ENCODE results near the gene FADS2. TPM values are rescaled to one million over a fixed set of nuclear protein-coding genes. Genes with fewer than 3 reads are reported as not detected.

The FADS2 gene
- total and polyA plus RNA-seq, 9 of the 15 experiments (the other 6 are each of a cell fraction or from before 2014, with no cell fraction given) = 2.9 to 42.8 (median 16.2) TPM

DNA sequence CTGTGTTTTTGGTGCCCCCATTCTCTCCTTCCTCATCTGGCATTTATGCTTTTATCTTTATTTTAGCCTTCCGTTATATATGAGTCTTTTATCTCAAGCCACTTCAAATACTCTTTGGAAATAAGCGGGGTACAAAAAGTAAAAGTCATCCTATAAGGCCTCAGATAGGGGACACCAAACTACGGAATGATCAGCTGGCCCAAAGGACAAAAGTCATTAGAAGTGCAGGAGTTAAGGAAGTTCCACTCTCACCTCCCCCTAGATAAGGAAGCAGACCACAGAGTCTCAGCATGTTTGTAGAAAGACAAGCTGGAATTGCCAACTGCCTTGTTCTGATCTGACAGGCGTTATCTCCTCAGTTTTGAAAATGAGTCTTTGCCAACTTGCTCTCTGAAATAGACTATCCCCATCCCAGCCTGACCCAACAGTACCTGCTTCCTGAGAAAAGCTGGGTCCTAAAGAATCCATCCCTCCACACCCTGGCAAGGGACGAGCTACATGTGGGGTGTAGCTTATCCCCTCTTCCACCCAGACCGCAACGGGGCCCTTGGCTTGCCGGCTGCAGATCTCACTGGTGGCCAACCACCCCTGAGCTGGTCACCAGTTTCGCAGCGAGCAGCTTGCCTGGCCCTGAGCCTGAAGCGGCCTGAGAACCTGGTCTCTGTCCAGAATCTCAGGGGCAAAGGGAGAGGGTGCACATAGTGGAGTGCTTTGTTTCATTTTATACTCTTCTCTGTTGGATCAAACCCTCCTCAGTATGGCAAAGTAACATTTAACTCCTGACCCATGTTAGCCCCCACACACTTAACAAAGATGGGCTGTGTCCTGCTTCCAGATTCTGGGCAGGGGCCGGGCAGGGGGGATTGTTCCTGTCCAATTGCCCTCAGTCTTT lies 13.8 kb downstream of the FADS2 start (continued):
- TF ChIP-seq PCBP1 (IDR thresholded peaks at IDR 0.05; ENCODE audit: low read depth, low read length, poor library complexity, severe bottlenecking) = no peak
- TF ChIP-seq SNIP1 (IDR thresholded peaks at IDR 0.05; ENCODE audit: low read depth) = no peak
- peak; percentile 90 for TF ChIP-seq HDAC3 (IDR thresholded peaks at IDR 0.05; ENCODE audit: borderline replicate concordance, partially characterized antibody)
- TF ChIP-seq ZNF354B (CRISPR knock-in tag; IDR thresholded peaks at IDR 0.05) = no peak
- TF ChIP-seq CBX5 (IDR thresholded peaks at IDR 0.05; ENCODE audit: borderline replicate concordance, low read depth) = no peak
- TF ChIP-seq HNRNPL (IDR thresholded peaks at IDR 0.05; ENCODE audit: low read depth, low read length) = no peak; the same call in 1 of the 2 replicates
- TF ChIP-seq GTF2A2 (tag; IDR thresholded peaks at IDR 0.05) = no peak
- TF ChIP-seq LEF1 (IDR thresholded peaks at IDR 0.05) = peak; percentile 96
- peak in 1 of 2 experiments; percentile 91; a peak in 3 of 4 replicates for TF ChIP-seq TBL1XR1 (IDR thresholded peaks at IDR 0.05; ENCODE audit: low read length in 2 of 2)
- TF ChIP-seq ZSCAN32 (CRISPR knock-in tag; IDR thresholded peaks at IDR 0.05) = no peak
- peak; percentile 89 for TF ChIP-seq SOX6 (IDR thresholded peaks at IDR 0.05)
- no peak for TF ChIP-seq CBX1 (IDR thresholded peaks at IDR 0.05; ENCODE audit: low read depth)
- peak; percentile 76 for TF ChIP-seq MAFF (IDR thresholded peaks at IDR 0.05; ENCODE audit: low read length)
- no peak for TF ChIP-seq E2F6 (IDR thresholded peaks at IDR 0.05; ENCODE audit: borderline replicate concordance in 1 of 2, extremely low read depth in 1 of 2, insufficient read depth in 1 of 2, insufficient read length in 1 of 2, low read depth in 1 of 2, low read length in 1 of 2, poor library complexity in 1 of 2, severe bottlenecking in 1 of 2)
- TF ChIP-seq, protein P1, sequence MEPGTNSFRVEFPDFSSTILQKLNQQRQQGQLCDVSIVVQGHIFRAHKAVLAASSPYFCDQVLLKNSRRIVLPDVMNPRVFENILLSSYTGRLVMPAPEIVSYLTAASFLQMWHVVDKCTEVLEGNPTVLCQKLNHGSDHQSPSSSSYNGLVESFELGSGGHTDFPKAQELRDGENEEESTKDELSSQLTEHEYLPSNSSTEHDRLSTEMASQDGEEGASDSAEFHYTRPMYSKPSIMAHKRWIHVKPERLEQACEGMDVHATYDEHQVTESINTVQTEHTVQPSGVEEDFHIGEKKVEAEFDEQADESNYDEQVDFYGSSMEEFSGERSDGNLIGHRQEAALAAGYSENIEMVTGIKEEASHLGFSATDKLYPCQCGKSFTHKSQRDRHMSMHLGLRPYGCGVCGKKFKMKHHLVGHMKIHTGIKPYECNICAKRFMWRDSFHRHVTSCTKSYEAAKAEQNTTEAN (CRISPR knock-in tag; IDR thresholded peaks at IDR 0.05) = no peak
- peak; percentile 96 for TF ChIP-seq EP300 (IDR thresholded peaks at IDR 0.05; ENCODE audit: low read length)
- no peak for TF ChIP-seq CAMTA2 (CRISPR knock-in tag; conservative IDR thresholded peaks at IDR 0.05)
- TF ChIP-seq ZC3H4 (CRISPR knock-in tag; IDR thresholded peaks at IDR 0.05; ENCODE audit: borderline replicate concordance) = no peak
- no peak for TF ChIP-seq RBM17 (IDR thresholded peaks at IDR 0.05; ENCODE audit: borderline replicate concordance, low read depth, low read length)
- TF ChIP-seq, protein P2, sequence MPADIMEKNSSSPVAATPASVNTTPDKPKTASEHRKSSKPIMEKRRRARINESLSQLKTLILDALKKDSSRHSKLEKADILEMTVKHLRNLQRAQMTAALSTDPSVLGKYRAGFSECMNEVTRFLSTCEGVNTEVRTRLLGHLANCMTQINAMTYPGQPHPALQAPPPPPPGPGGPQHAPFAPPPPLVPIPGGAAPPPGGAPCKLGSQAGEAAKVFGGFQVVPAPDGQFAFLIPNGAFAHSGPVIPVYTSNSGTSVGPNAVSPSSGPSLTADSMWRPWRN (IDR thresholded peaks at IDR 0.05; ENCODE audit: low read depth) = peak; percentile 57; the same call in 1 of the 2 replicates
- TF ChIP-seq ZNF436 (CRISPR knock-in tag; IDR thresholded peaks at IDR 0.05) = no peak
- no peak for TF ChIP-seq GTF2F1 (IDR thresholded peaks at IDR 0.05; ENCODE audit: low read depth, low read length)
- TF ChIP-seq SRSF3 (IDR thresholded peaks at IDR 0.05; ENCODE audit: insufficient read depth, low read length) = no peak
- no peak for TF ChIP-seq HINFP (tag; conservative IDR thresholded peaks at IDR 0.05; ENCODE audit: low read depth)
- peak; percentile 23; the same call in 1 of the 2 replicates for TF ChIP-seq PYGO2 (tag; IDR thresholded peaks at IDR 0.05)
